Measurements from ENCODE around the gene PPP6R2. TPM values are rescaled to one million over a fixed set of nuclear protein-coding genes. Genes with fewer than 3 reads are reported as not detected.

Gene PPP6R2
- total RNA-seq, 1 experiment from 2014 or later, result 47.8 TPM

GRCh38 chr22:50437511-50438304 is 94.6 kb downstream of the PPP6R2 start (continued):
- TF ChIP-seq CDX4 (CRISPR knock-in tag; IDR thresholded peaks at IDR 0.05; ENCODE audit: borderline replicate concordance), result no peak
- TF ChIP-seq NFATC4 (CRISPR knock-in tag; IDR thresholded peaks at IDR 0.05), result no peak
- TF ChIP-seq EMX1 (CRISPR knock-in tag; IDR thresholded peaks at IDR 0.05), result no peak
- no peak for TF ChIP-seq RORB (CRISPR knock-in tag; IDR thresholded peaks at IDR 0.05)
- no peak for TF ChIP-seq FOXK1 (CRISPR knock-in tag; IDR thresholded peaks at IDR 0.05)

- CTCF ChIA-PET, result interaction anchor here (0.5 to 1.0 kb wide), 4 partner anchors 17 to 87 kb away, joined by 3 to 6 read pairs (median 4); partner anchors contain the start of gene SCO2
- no peaks in the 10 kb centered on the region for H3K9me3 Mint-ChIP-seq
- H3K27me3 Mint-ChIP-seq (ENCODE audit: low read depth), result no peaks in the 10 kb centered on the region
- no peak for TF ChIP-seq USF2 (CRISPR knock-in tag; IDR thresholded peaks at IDR 0.05)
- TF ChIP-seq SMAD4 (CRISPR knock-in tag; IDR thresholded peaks at IDR 0.05), result no peak
- TF ChIP-seq EMX1 (CRISPR knock-in tag; IDR thresholded peaks at IDR 0.05), result no peak
- TF ChIP-seq ATF2 (CRISPR knock-in tag; IDR thresholded peaks at IDR 0.05; ENCODE audit: borderline replicate concordance, low read depth), result no peak
- TF ChIP-seq PREB (CRISPR knock-in tag; IDR thresholded peaks at IDR 0.05; ENCODE audit: borderline replicate concordance), result no peak
- no peak for TF ChIP-seq HMGXB4 (CRISPR knock-in tag; IDR thresholded peaks at IDR 0.05)
- no peak for TF ChIP-seq MAX (CRISPR knock-in tag; IDR thresholded peaks at IDR 0.05)
- no peak for TF ChIP-seq ELF4 (CRISPR knock-in tag; IDR thresholded peaks at IDR 0.05; ENCODE audit: low read depth)
- no peak for TF ChIP-seq ZNF317 (CRISPR knock-in tag; IDR thresholded peaks at IDR 0.05; ENCODE audit: borderline replicate concordance, low read depth)
- TF ChIP-seq RELA (CRISPR knock-in tag; IDR thresholded peaks at IDR 0.05; ENCODE audit: borderline replicate concordance), result no peak
- no peak for TF ChIP-seq TEAD4 (CRISPR knock-in tag; IDR thresholded peaks at IDR 0.05)
- no peak for TF ChIP-seq SP1 (CRISPR knock-in tag; conservative IDR thresholded peaks at IDR 0.05)
- TF ChIP-seq TEAD1 (CRISPR knock-in tag; IDR thresholded peaks at IDR 0.05), result no peak
- TF ChIP-seq ESRRA (CRISPR knock-in tag; IDR thresholded peaks at IDR 0.05; ENCODE audit: borderline replicate concordance), result no peak
- no peak for TF ChIP-seq CREB1 (CRISPR knock-in tag; IDR thresholded peaks at IDR 0.05)
- DNase-seq (ENCODE audit: low spot score) (no peak), ATAC-seq (no peak)
- H3K4me1 Mint-ChIP-seq, result no peaks in the 10 kb centered on the region
- POLR2A ChIA-PET, result no interaction called here
- no peak overlapping the region for H3K4me3 Mint-ChIP-seq
- no peak overlapping the region for H3K27ac Mint-ChIP-seq
- peaks cover 4% of the 10 kb centered on the region for H3K36me3 Mint-ChIP-seq
These were observed 95.5 kb downstream of the PPP6R2 start for GRCh38 chr22:50438305-50439275.
